Measurements from ENCODE around the gene ADAD1. TPM values are rescaled to one million over a fixed set of nuclear protein-coding genes. Genes with fewer than 3 reads are reported as not detected.

The ADAD1 gene
- total RNA-seq, 4 donors from 2014 or later = 0.45 to 0.54 TPM; not detected in 2

DNA sequence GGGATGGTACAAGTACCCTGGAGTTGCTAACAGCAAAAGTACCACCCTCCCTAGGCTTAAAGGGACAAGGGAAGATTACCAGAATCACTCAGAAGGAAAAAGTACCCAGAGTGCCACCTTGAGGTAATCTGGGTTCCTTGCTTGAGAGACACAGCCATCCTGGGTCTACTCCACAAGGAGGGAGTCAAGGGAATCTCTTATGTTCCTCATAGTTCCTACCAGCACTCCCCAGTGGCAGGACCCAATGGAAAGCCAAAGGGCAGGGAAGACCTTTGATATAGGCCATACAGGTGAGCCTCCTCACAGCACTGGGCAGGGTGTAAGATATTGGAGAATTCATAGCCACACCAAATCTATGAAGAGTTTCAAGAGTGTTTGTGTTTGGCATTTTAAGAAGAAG is 72.0 kb downstream of the ADAD1 start:
- H3K9me3 ChIP-seq = no peaks in the 10 kb centered on the region

DNA sequence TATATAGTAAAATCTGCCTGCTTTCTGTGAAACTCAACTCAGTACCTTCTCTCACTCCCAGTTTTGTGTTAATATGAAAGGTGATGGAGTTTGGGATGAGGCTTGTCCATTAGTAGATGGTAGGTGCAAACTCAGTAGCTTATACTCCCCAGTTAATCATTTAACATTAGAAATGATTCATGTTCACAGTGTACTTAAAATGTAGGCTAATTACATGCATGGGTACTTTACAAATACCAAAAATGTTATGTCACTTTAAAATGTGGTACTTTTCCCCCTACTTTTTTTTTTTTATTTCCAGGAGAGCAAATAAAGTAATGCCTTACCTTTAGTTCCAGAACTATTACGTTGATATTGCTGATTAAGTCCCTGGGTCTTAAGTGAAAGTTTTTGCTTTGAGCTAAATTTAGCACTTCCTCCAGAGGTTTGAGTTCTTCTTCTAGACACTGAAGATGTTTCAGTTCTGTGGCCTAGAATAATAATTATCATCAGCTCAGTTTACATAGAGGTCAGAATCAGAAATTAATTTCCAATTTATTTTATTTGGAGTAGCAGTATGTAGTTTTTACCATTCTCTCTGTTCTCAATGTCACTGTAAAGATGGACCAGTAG is 74.7 kb downstream of the ADAD1 start:
- no peaks in the 10 kb centered on the region for H3K27me3 ChIP-seq
- H3K27ac ChIP-seq = no peak overlapping the region
- no peaks in the 10 kb centered on the region for H3K4me1 ChIP-seq
- no peak overlapping the region for H3K4me3 ChIP-seq (replicated peaks in 1 of 3)
- no peak for TF ChIP-seq POLR2A (IDR thresholded peaks at IDR 0.05)
- TF ChIP-seq, protein P1, sequence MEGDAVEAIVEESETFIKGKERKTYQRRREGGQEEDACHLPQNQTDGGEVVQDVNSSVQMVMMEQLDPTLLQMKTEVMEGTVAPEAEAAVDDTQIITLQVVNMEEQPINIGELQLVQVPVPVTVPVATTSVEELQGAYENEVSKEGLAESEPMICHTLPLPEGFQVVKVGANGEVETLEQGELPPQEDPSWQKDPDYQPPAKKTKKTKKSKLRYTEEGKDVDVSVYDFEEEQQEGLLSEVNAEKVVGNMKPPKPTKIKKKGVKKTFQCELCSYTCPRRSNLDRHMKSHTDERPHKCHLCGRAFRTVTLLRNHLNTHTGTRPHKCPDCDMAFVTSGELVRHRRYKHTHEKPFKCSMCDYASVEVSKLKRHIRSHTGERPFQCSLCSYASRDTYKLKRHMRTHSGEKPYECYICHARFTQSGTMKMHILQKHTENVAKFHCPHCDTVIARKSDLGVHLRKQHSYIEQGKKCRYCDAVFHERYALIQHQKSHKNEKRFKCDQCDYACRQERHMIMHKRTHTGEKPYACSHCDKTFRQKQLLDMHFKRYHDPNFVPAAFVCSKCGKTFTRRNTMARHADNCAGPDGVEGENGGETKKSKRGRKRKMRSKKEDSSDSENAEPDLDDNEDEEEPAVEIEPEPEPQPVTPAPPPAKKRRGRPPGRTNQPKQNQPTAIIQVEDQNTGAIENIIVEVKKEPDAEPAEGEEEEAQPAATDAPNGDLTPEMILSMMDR (IDR thresholded peaks at IDR 0.05) = no peak
- H3K36me3 ChIP-seq = no peaks in the 10 kb centered on the region
- intact Hi-C loops (cut with DNase I) = no loop called here
- H3K9me3 ChIP-seq = no peaks in the 10 kb centered on the region
- 33 to 58% methylated on average over 1 of the region's 1 CpG for WGBS, 2 donors
- DNase-seq = no peak

More for the DNA sequence above, 72.0 kb downstream of the ADAD1 start:
- DNase-seq = no peak
- H3K27me3 ChIP-seq = no peaks in the 10 kb centered on the region
- no peaks in the 10 kb centered on the region for H3K4me1 ChIP-seq
- no peaks in the 10 kb centered on the region for H3K36me3 ChIP-seq
- no peak overlapping the region for H3K4me3 ChIP-seq (replicated peaks in 1 of 3)
- H3K27ac ChIP-seq = no peak overlapping the region
- intact Hi-C loops (cut with DNase I) = no loop called here
- TF ChIP-seq, protein P1 (IDR thresholded peaks at IDR 0.05) = no peak
- TF ChIP-seq POLR2A (IDR thresholded peaks at IDR 0.05) = no peak

DNA sequence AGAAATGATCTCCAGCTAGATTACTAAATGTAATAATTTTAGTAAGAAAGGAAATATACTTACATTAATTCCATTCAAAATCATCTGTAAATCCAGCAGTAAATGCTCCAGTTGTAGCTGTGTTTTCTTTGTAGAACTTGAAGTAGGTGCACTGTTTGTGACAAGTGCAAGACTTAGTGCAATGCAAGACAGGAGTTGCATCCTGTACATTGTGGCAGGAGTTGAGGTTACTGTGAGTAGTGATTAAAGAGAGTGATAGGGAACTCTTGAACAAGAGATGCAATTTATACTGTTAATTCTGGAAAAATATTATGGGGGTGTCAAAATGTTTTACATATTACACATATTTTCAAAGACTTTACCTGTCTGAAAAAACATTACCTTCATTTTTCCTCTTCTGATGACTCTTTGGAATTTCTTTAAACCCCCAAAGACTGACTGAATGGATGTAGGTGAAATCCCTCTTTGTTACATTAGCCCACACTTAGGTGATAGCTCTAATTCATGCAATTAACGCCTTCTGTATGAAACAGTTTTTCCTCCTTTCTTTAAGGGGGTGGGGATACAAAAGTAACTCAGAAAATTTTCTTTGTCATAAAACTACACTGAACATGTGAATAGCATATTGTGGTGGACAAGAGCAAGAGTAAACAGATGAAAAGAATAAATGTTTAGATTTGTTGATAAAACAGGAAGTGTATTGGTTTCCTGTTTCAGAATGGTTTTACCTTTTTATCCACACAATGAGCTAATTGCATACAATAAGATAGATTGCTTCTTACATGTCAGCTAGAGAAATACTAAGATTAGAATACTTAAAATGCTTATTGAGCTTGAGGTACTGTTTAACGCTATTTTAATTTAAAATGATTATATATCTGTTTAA is 77.7 kb downstream of the ADAD1 start, which contains the start of gene IL2:
TSS of gene IL2 (minus strand) at position 495 of the 886 bp plus-strand sequence. CDS start at position 210, 285 bp downstream.
- intact Hi-C loops (cut with DNase I) = no loop called here
- Histone ChIP-seq H3K4me3 (replicated peaks in 1 of 3) (no peak within 1 kb of the TSS), H3K27me3 (no peaks in the 10 kb centered on the region), H3K27ac (no peak within 1 kb of the TSS), H3K4me1 (no peaks in the 10 kb centered on the region), H3K9me3 (no peaks in the 10 kb centered on the region), H3K36me3 (no peaks in the 10 kb centered on the region)
- WGBS, 2 donors = 73 to 83% methylated on average over 2 of the region's 2 CpGs
- no peak for DNase-seq
- TF ChIP-seq POLR2A (IDR thresholded peaks at IDR 0.05) = no peak
- TF ChIP-seq, protein P1 (IDR thresholded peaks at IDR 0.05) = no peak

DNA sequence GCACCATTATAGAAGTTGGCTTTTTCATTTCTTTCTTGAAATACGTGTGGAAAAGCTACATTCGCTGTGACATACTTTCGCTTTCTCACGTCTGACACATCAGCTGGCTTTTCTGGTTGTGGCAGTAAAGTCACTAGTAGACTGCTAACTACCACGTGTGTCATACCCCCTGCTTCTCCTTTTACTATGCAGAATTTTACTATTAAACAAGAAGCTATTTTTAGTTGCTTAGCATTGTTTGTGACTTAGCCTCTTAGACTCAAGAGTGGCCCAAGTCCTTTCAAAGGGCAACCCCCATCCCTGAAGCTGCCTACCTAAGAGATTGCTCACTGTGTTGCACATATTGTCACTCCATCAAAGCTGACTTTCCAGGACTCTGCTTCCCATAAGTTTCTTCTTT is 79.8 kb downstream of the ADAD1 start:
- 47 to 50% methylated on average over 5 of the region's 5 CpGs for WGBS, 2 donors
- Histone ChIP-seq H3K4me3 (replicated peaks in 1 of 3) (no peak overlapping the region), H3K9me3 (no peaks in the 10 kb centered on the region), H3K27me3 (no peaks in the 10 kb centered on the region), H3K4me1 (no peaks in the 10 kb centered on the region), H3K36me3 (no peaks in the 10 kb centered on the region), H3K27ac (no peak overlapping the region)
- DNase-seq = peak in 1 of 2 donors; percentile 2
- intact Hi-C loops (cut with DNase I) = no loop called here
- TF ChIP-seq POLR2A (IDR thresholded peaks at IDR 0.05) = no peak
- TF ChIP-seq, protein P1 (IDR thresholded peaks at IDR 0.05) = no peak

DNA sequence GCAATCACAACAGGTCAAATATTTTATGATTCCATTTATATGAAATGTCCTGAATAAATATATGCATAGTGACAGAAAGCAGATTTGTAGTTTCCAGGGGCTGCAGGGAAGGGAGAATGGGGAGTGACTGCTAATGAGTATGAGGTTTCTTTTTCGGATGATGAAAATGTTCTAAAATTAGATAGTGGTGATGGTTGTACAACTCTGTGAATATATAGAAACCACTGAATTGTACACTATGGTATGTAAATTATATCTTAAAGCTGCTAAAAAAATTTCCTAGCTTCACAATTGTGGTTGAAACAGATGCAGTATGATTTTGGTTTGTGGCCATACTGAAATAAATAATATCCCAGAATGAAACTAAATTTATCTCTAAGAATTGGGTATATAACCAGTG is 90.6 kb downstream of the ADAD1 start:
- DNase-seq = no peak
- TF ChIP-seq POLR2A (IDR thresholded peaks at IDR 0.05) = no peak
- TF ChIP-seq, protein P1 (IDR thresholded peaks at IDR 0.05) = no peak
- no peaks in the 10 kb centered on the region for H3K36me3 ChIP-seq
- H3K27me3 ChIP-seq = no peaks in the 10 kb centered on the region
- H3K4me3 ChIP-seq (replicated peaks in 1 of 3) = no peak overlapping the region
- no peaks in the 10 kb centered on the region for H3K9me3 ChIP-seq
- intact Hi-C loops (cut with DNase I) = no loop called here
- WGBS, 2 donors = 92 to 97% methylated on average over 1 of the region's 1 CpG
- no peak overlapping the region for H3K27ac ChIP-seq
- H3K4me1 ChIP-seq = no peaks in the 10 kb centered on the region

All from thyroid gland (tissue), 4 donors.